GM23338 (cell line): Measurements from ENCODE around the gene STRBP.

Source experiments
- CREB1 ChIP-seq: fragments of 250-450 bp; sonication (Bioruptor Pico); IDR thresholded peaks from 2 replicates; pipeline ENCODE4 v1.5.0; 2020; ENCODE audit warnings: low read depth, mild to moderate bottlenecking, moderate library complexity
- EZH2 ChIP-seq: fragments of 200-600 bp; sonication (generic); IDR thresholded peaks from one replicate; pipeline ENCODE4 v1.8.0; 2017; ENCODE audit warnings: antibody characterized with exemption, mild to moderate bottlenecking, low read depth; ENCODE audit not compliant: unreplicated experiment
- EZH2phosphoT487 ChIP-seq: fragments of 200-600 bp; sonication (generic); IDR thresholded peaks from one replicate; pipeline ENCODE4 v1.8.1; 2018; ENCODE audit warnings: antibody characterized with exemption; ENCODE audit not compliant: unreplicated experiment
- JUNB ChIP-seq: IDR thresholded peaks from one replicate; pipeline ENCODE4 v1.6.1; 2016; ENCODE audit warnings: antibody characterized with exemption; ENCODE audit not compliant: unreplicated experiment
- POLR2AphosphoS5 ChIP-seq: IDR thresholded peaks from 2 replicates; pipeline ENCODE4 v1.6.1; 2016; ENCODE audit warnings: antibody characterized with exemption, low read depth
- TF ChIP-seq, protein P1 (sequence below), 2 experiments: fragments of 200-600 bp in 1 of 2; sonication (generic) in 1 of 2; conservative IDR thresholded peaks; 2 replicates each; pipeline versions ENCODE4 v1.5.1 to v1.6.1; 2016 to 2017; ENCODE audit warnings: antibody characterized with exemption in 2 of 2, low read depth in 2 of 2, mild to moderate bottlenecking in 2 of 2, moderate library complexity in 1 of 2

DNA sequence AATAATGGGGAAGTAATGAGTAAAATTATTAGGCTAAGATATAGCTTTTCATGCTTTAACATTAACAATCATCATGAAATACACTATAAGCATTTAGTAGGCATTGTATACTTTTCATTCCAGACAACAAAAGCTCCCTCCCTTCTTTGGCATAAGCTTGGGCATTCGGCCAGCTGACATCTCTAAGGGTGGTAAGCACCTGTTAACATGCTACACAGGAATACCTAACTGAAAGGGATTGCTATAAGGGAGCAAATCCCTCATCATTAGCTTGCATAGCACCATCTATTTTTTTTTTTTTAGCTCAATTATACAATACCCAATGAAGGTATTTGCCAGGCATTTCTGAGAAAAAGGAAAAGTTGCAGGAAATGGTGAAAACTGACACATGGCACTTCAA is 16.6 kb downstream of the STRBP start:
- no peak for TF ChIP-seq POLR2AphosphoS5
- TF ChIP-seq, protein P1, sequence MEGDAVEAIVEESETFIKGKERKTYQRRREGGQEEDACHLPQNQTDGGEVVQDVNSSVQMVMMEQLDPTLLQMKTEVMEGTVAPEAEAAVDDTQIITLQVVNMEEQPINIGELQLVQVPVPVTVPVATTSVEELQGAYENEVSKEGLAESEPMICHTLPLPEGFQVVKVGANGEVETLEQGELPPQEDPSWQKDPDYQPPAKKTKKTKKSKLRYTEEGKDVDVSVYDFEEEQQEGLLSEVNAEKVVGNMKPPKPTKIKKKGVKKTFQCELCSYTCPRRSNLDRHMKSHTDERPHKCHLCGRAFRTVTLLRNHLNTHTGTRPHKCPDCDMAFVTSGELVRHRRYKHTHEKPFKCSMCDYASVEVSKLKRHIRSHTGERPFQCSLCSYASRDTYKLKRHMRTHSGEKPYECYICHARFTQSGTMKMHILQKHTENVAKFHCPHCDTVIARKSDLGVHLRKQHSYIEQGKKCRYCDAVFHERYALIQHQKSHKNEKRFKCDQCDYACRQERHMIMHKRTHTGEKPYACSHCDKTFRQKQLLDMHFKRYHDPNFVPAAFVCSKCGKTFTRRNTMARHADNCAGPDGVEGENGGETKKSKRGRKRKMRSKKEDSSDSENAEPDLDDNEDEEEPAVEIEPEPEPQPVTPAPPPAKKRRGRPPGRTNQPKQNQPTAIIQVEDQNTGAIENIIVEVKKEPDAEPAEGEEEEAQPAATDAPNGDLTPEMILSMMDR (conservative IDR thresholded peaks at IDR 0.05; ENCODE audit: low read depth in 2 of 2), result no peak
- TF ChIP-seq EZH2, result no peak
- no peak for TF ChIP-seq EZH2phosphoT487
- no peak for TF ChIP-seq JUNB
- TF ChIP-seq CREB1 (CRISPR knock-in tag), result no peak
